HG02642 (cell line): Measurements from ENCODE around the gene PLOD1.
"Not testable (repeated sequence)": the region's sequence is repeated elsewhere in the genome, so short reads cannot be mapped to it uniquely, and the experiment has no call there.

Experiments used
- ATAC-seq: cut with Tn5 transposase; IDR thresholded peaks from one replicate; pipeline ENCODE4 v1.9.1; 2021; ENCODE audit warnings: mild to moderate bottlenecking; ENCODE audit not compliant: unreplicated experiment, poor library complexity

Gene PLOD1

DNA sequence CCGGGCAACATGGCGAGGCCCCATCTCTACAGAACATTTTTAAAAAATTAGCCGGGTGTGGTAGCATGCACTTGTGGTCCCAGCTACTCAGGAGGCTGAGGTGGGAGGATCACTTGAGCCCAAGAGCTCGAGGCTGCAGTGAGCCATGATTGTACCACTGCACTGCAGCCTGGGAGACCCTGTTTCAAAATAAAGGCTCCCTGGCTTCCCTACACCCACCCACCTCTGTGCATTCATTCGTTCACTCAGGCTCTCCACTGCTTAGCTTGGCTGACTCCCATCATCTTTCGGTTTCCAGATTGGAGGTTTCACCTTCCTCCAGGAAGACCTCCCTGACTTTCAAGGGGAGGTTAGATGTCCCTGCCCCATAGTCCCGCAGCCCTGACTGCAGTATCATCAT lies 22.5 kb upstream of the PLOD1 start:
- ATAC-seq: no peak

DNA sequence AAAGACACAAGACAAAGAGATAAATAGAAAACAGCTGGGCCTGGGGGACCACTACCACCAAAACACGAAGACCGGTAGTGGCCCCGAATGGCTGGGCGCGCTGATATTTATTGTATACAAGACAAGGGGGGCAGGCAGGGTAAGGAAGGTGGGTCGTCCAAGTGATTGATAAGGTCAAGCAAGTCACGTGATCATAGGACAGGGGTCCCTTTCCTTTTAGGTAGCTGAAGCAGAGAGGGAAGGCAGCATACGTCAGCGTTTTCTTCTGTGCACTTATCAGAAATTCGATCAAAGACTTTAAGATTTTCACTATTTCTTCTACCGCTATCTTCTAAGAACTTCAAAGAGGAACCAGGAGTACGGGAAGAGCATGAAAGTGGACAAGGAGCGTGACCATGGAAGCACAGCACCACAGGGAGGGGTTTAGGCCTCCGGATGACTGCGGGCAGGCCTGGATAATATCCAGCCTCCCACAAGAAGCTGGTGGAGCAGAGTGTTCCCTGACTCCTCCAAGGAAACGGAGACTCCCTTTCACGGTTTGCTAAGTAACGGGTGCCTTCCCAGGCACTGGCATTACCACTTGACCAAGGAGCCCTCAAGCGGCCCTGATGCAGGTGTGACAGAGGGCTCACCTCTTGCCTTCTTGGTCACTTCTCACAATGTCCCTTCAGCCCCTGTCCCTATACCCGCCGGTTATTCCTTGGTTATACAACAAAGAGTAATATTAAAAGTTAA lies 21.9 kb upstream of the PLOD1 start:
- ATAC-seq: not testable (repeated sequence)

GRCh38 chr1:11913291-11913690 lies 21.2 kb upstream of the PLOD1 start:
- no peak for ATAC-seq

GRCh38 chr1:11914024-11914423 lies 20.5 kb upstream of the PLOD1 start:
- no peak for ATAC-seq

DNA sequence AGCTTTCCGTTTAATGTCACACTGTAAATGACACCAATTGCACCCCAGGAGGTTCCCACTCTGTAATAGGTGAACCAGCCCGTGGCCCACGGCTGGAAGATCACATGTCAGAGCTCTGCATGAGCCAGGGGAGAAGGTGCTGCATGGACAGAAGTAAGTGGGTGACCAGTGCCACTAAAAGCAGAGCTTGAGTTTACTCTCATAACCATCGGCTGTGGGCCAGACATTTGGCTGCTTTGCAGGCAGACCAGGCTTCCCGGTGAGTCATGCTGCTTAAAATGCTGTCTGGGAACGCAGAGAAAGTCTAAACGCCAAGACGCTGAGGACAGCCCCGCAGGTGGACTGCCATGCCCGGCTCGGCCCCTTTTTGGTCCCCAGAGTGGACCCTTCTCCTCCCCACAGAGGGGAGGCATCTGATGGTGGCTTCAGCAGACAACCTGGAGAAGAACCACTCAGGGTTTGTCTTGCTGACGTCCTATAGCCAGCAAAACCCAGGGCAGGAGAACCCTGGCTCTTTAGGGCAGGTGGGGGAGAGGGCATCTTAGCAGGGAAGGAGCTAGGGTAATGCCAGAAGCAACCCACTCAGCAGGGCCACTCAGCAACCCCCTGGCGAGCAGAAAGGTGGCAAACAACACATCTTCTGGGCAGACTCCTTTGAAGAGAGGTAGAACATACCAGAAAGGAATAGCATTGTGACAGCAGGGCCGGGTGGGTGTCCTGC lies 15.6 kb upstream of the PLOD1 start:
- ATAC-seq: no peak

- ATAC-seq: no peak
These were observed 14.9 kb upstream of the PLOD1 start for GRCh38 chr1:11919621-11920020.

GRCh38 chr1:11920239-11920903 lies 14.1 kb upstream of the PLOD1 start:
- ATAC-seq: no peak

GRCh38 chr1:11921022-11921421 lies 13.5 kb upstream of the PLOD1 start:
- no peak for ATAC-seq

DNA sequence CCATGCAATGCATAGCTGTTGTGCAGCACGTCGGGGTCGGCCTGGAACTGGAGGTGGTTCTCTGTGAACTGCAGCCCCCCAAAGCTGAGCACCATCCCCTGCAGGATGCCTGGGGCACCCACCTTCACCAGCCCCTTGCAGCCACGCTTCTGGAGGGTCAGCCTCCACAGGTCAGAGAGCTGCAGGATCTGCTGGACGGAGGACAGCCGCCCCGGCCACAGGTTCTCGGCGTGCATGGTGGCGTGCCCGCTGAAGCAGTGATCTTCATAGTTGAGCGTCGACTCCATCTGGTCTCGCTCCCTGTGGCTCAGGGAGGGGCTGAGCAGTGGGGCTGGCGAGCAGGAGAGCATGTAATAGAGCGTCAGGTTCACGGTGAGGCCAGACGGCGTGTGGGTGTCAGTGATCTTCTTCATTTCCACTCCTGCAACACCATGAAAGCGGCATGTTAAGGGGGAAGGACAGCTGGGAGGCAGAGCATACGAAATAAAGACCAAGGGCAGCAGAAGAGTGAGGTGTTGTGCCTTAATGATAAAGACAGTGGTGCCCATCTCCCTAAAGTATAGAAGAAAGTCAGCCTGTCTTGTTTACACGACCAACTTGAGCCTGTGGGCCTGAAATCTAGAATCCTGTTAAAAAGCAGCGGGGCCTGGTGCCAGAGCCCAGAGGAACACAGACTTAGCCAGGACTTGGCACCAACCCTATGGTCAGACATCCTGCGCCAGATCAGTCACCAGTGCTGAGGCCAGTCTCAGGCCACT lies 11.3 kb upstream of the PLOD1 start:
- ATAC-seq: no peak

GRCh38 chr1:11923827-11924113 lies 10.7 kb upstream of the PLOD1 start:
- no peak for ATAC-seq

DNA sequence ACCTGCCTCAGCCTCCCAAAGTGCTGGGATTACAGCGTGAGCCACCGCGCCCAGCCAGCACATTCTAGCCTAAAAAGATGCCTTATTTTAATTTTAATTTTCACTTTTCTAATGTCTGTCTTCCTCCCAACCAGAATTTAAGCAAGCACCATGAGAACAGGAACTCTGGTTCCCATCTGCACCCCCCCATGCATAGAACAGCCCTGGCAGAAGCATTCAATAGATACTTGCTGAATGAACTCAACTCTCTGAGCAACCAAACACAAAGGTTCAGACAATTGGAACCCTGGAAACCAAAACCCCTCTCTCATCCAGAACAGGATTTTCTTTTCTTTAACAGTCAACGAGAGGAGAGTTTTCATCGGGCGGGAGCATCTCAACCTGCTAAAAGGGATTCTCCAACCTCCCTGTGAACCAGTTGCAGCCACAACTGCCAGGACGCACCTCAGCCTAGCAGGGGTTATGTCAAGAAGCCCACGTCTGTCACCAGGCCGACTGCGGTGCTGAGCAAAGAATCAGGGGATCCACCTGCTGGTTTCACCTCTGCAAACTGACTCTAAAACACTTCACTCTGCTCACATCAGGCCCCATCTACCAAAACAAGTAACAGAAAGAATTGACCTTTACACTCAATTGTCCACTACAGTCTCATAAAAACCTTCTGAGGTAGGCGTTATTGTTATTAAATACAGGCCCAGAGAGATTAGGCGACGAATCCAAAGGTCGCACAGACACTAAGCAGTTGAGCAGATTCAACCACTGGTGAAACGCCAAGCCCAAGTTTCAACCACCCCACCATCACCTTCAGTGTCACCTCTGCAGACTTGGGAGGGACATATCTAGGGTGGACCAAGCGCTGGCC lies 10.0 kb upstream of the PLOD1 start:
- no peak for ATAC-seq

DNA sequence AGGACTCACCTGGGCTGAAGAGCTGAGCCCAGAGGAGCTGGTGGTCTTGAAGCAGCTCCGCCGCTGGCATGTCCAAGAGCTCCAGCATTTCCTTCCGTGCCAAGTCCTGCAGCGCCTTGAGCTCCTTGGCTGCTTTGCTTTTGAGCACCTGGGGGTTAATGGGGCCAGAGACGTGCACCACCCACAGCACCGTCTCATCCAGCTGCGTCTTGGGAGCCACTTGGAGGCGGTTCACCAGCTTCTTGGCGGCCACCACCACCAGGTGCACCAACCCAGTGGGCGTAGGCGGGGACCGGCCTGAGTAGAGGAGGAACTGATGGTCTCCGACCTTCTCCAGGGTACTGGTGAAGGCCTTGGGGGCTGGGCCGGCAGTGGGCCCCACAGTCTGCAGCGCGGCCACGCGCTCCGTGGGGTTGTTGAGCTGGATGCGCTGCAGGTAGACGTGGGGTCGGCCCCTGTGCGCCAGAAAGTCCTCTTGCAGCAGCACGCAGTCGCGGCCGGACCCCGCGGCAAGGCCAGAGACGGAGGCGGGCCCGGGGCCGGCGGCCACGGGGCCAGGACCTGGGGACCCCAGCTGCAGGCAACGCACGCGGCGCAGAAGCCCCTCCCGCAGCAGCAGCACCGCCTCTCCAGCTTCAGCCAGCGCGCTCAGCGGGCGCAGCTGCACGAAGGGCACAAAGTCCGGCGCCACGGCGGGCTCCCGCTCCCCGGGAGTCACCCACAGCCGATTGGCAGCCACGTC lies 9.2 kb upstream of the PLOD1 start:
- ATAC-seq: peak; percentile 32

DNA sequence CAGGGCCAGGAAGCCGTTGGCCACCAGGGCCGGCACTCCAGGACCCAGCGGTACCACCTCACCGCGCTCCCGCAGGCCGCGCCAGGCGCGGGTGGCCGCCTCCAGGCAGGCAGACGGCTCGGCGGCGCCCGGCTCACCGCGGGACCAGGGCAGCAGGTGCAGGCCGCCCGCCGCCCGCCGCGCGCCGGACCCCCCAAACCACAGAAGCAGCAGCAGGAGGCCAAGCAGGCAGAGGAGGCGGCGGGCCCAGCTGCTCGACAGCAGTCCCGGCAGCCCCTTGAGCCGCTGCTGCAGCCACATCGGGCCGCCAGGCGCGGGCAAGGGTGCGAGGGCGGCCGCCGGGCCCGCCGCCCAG lies 8.6 kb upstream of the PLOD1 start:
- peak; percentile 24 for ATAC-seq

- no peak for ATAC-seq
These were observed 6.5 kb upstream of the PLOD1 start for GRCh38 chr1:11927866-11928592.

DNA sequence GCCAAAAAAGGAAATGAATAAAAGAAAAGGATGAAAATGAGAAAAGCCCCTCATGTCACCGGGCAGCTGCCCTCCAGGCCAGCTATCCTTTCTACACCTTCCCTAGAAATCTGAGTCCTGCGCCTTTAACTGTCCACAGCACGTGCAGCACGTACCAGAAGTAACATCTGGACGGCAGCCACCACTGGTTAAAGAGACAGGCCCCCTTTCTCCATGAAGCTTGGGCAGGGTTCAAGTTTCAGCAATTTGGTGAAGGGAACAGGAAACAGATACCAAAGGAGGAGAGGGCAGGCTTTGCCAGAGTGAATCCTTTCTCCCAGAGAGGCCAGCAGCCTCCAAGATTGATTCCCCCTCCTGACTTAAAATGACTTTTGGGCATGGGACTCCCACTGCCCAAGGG lies 4.7 kb upstream of the PLOD1 start:
- no peak for ATAC-seq

DNA sequence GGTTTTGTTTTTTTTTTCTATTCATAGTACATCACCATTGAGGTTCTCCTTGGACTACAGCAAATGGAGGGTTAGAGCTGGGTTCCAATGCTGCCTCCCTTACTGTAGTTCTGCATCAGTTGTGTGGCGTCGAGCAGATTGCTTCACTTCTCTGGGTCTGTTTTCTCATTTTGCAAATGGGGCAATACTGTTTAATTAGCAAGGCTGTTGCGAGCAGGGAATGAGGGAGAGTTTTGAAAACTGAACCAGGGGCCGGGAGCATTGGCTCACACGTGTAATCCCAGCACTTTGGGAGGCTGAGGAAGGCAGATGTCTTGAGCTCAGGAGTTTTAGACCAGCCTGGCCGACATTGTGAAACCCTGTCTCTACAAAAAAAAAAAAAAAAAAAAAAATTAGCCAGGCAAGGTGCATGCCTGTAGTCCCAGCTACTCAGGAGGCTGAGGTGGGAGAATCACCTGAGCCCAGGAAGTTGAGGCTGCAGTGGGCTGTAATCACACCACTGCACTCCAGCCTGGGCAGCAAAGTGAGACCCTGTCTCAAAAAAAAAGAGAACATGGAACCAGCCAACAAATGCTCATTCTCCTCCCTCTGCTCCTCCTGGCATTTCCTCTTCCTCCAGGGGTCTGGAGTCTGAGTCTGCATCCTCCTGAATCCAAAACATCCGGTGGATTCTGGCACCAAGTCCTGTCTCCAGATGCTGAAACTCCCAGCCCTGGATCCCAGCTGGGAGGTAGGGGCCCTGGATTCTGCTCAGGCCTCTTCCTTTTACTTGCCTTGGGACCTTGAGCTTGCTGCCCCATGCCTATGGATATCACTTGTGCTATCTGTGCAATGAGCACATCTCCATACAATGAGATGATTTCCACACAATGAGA lies 3.7 kb upstream of the PLOD1 start:
- ATAC-seq: no peak

DNA sequence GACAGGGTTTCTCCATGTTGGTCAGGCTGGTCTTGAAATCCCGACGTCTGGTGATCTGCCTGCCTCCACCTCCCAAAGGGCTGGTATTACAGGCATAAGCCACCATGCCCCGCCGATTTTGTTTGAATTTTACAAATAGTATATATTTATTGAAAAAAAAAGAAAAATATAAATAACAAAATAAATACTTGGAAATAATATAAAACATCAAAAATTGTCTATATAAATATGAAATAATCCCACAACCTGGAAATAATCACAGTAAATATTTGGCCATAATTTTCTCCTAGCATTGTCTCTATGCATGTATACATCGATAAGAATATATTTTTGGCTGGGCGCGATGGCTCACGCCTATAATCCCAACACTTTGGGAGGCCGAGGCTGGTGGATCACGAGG lies 2.7 kb upstream of the PLOD1 start:
- ATAC-seq: no peak

DNA sequence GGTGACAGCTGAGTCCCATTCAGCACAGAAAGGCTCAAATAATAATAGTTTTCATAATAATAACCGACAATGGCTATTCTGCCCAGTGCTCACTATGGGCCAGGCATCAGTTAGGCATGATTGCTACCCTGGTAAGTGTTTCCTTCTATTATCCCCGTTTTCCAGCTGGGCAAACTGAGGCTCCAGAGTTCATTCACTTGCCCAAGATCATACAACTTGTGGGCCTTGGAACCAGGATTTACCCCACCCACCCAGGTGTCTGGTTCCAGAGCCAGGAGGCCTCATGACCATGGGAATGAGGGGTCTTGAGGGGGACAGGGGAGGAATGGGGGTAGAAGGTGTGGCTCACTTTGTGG lies 518 bp downstream of the PLOD1 start:
- no peak for ATAC-seq
